ENCODE results near the gene PAFAH1B2.

DNA sequence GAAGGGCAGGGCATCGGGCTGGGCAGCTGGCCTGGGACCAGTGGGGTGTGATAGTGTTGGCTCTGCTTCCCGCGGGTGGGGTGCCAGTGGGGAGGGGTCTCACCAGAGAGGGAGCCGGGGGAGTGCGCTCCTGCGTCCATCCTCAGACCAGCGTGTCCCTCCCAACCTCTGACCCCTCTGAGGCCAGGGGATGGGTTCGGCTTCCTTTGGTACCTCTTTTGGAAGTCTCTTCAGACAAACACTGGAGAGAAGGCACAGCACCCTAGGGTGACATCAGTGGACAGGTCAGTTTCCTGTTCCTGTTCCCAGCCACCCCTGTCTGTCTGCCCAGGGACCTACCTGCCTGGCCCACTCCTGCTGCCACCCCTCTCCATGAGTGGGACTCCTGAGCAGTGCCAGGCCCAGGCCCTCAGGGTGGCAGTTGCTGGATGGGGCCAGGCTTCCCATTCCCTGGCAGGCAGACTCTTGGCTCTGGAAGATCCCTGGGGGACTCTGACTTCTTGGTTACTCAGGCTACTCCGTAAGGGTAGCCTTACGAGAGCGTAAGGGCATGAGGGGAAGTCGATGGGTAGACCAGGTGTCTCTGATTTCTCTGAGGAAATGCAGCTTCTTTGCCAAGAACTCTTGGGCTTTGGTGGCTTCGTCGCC, 57.7 kb downstream of the PAFAH1B2 start:
- TF ChIP-seq, protein P1, sequence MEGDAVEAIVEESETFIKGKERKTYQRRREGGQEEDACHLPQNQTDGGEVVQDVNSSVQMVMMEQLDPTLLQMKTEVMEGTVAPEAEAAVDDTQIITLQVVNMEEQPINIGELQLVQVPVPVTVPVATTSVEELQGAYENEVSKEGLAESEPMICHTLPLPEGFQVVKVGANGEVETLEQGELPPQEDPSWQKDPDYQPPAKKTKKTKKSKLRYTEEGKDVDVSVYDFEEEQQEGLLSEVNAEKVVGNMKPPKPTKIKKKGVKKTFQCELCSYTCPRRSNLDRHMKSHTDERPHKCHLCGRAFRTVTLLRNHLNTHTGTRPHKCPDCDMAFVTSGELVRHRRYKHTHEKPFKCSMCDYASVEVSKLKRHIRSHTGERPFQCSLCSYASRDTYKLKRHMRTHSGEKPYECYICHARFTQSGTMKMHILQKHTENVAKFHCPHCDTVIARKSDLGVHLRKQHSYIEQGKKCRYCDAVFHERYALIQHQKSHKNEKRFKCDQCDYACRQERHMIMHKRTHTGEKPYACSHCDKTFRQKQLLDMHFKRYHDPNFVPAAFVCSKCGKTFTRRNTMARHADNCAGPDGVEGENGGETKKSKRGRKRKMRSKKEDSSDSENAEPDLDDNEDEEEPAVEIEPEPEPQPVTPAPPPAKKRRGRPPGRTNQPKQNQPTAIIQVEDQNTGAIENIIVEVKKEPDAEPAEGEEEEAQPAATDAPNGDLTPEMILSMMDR (IDR thresholded peaks at IDR 0.05): no peak
- TF ChIP-seq POLR2A (IDR thresholded peaks at IDR 0.05): no peak

Data from suprapubic skin (tissue), 3 donors.